Parathyroid adenoma (tissue), 2 donors: Measurements from ENCODE around the gene ICAM1.

Experiments used
- H2AFZ ChIP-seq: fragments of 300-600 bp; sonication (generic); one replicate; pipeline ENCODE4 v1.7.0; 2017; ENCODE audit warnings: antibody characterized with exemption, mild to moderate bottlenecking
- H3K27ac ChIP-seq: fragments of 300-600 bp; sonication (generic); one replicate; pipeline ENCODE4 v1.7.0; 2017
- H3K27me3 ChIP-seq: fragments of 300-600 bp; sonication (generic); one replicate; pipeline ENCODE4 v1.7.0; 2017; ENCODE audit warnings: low read length; ENCODE audit not compliant: control insufficient read depth, insufficient read depth
- H3K36me3 ChIP-seq: fragments of 300-600 bp; sonication (generic); one replicate; pipeline ENCODE4 v1.7.0; 2017; ENCODE audit warnings: low read length; ENCODE audit not compliant: control insufficient read depth, insufficient read depth
- H3K4me1 ChIP-seq: fragments of 300-600 bp; sonication (generic); one replicate; pipeline ENCODE4 v1.7.0; 2017; ENCODE audit warnings: control low read depth
- H3K4me2 ChIP-seq: fragments of 300-600 bp; sonication (generic); one replicate; pipeline ENCODE4 v1.7.0; 2017; ENCODE audit warnings: low read length
- H3K4me3 ChIP-seq: fragments of 300-600 bp; sonication (generic); one replicate; pipeline ENCODE4 v1.7.0; 2017; ENCODE audit warnings: low read depth, low read length
- H3K79me2 ChIP-seq: fragments of 300-600 bp; sonication (generic); one replicate; pipeline ENCODE4 v1.7.0; 2017; ENCODE audit warnings: control low read depth
- H3K9ac ChIP-seq: fragments of 300-600 bp; sonication (generic); one replicate; pipeline ENCODE4 v1.7.0; 2017; ENCODE audit warnings: mild to moderate bottlenecking
- H3K9me3 ChIP-seq: fragments of 300-600 bp; sonication (generic); one replicate; pipeline ENCODE4 v1.7.0; 2017; ENCODE audit warnings: low read length; ENCODE audit not compliant: control insufficient read depth
- CTCF ChIP-seq: fragments of 300-600 bp; sonication (generic); IDR thresholded peaks from one replicate; pipeline ENCODE4 v1.7.0; 2017; ENCODE audit warnings: antibody characterized with exemption, mild to moderate bottlenecking
- donor health status: primary hyperparathyroidism.

The ICAM1 gene

GRCh38 chr19:10306327-10306726 is 35.4 kb downstream of the ICAM1 start:
- H3K36me3 ChIP-seq: no peaks in the 10 kb centered on the region
- H3K27me3 ChIP-seq: no peaks in the 10 kb centered on the region
- no peak overlapping the region for H3K27ac ChIP-seq
- no peaks in the 10 kb centered on the region for H3K9me3 ChIP-seq
- no peak overlapping the region for H3K9ac ChIP-seq
- H2AFZ ChIP-seq: no peak overlapping the region
- no peak overlapping the region for H3K4me2 ChIP-seq
- no peaks in the 10 kb centered on the region for H3K4me1 ChIP-seq
- no peak overlapping the region for H3K4me3 ChIP-seq
- TF ChIP-seq CTCF: no peak
- no peaks in the 10 kb centered on the region for H3K79me2 ChIP-seq

GRCh38 chr19:10309423-10309822 is 38.5 kb downstream of the ICAM1 start, which contains the start of gene ZGLP1:
Gene ZGLP1 (minus strand): TSS chr19:10309815.
- Histone ChIP-seq H3K9me3 (no peaks in the 10 kb centered on the region), H3K36me3 (no peaks in the 10 kb centered on the region), H2AFZ (no peak within 1 kb of the TSS), H3K9ac (no peak within 1 kb of the TSS), H3K4me3 (no peak within 1 kb of the TSS), H3K27ac (no peak within 1 kb of the TSS), H3K4me2 (no peak within 1 kb of the TSS), H3K4me1 (no peaks in the 10 kb centered on the region), H3K27me3 (no peaks in the 10 kb centered on the region), H3K79me2 (no peaks in the 10 kb centered on the region)
- TF ChIP-seq CTCF: no peak

- Histone ChIP-seq H3K79me2 (no peaks in the 10 kb centered on the region), H3K9ac (peak within 1 kb of the TSS; percentile 21), H3K4me1 (peaks cover 9% of the 10 kb centered on the region), H3K27ac (peak within 1 kb of the TSS; percentile 68), H3K27me3 (no peaks in the 10 kb centered on the region), H3K4me3 (peak within 1 kb of the TSS; percentile 93), H3K9me3 (no peaks in the 10 kb centered on the region), H2AFZ (peak within 1 kb of the TSS; percentile 98), H3K4me2 (peak within 1 kb of the TSS; percentile 94), H3K36me3 (no peaks in the 10 kb centered on the region)
- no peak for TF ChIP-seq CTCF
Observed at GRCh38 chr19:10315335-10316214, 44.7 kb downstream of the ICAM1 start, which contains the start of gene FDX2. Gene FDX2 (minus strand): TSS chr19:10316015. CDS start chr19:10315996, 19 bp downstream.

- Histone ChIP-seq H3K4me3 (peak overlapping the region; percentile 93), H3K27ac (peak overlapping the region; percentile 68)
Observed at GRCh38 chr19:10316229-10317044, 45.5 kb downstream of the ICAM1 start.

More at GRCh38 chr19:10316229-10317044, 45.5 kb downstream of the ICAM1 start:
- no peaks in the 10 kb centered on the region for H3K9me3 ChIP-seq
- peak overlapping the region; percentile 21 for H3K9ac ChIP-seq
- H3K36me3 ChIP-seq: no peaks in the 10 kb centered on the region
- no peaks in the 10 kb centered on the region for H3K79me2 ChIP-seq
- peak overlapping the region; percentile 94 for H3K4me2 ChIP-seq
- no peak for TF ChIP-seq CTCF
- H2AFZ ChIP-seq: peak overlapping the region; percentile 98
- H3K4me1 ChIP-seq: peaks cover 9% of the 10 kb centered on the region
- no peaks in the 10 kb centered on the region for H3K27me3 ChIP-seq
